PFSK-1 (cell line): ENCODE measurements around the gene SYTL2.

Source experiments
- POLR2AphosphoS5 ChIP-seq: IDR thresholded peaks from 2 replicates; pipeline ENCODE4 v1.6.1; 2012; ENCODE audit warnings: low read depth, mild to moderate bottlenecking, control low read depth, low read length, moderate library complexity
- SIN3A ChIP-seq: IDR thresholded peaks from 2 replicates; pipeline ENCODE4 v1.6.1; 2012; ENCODE audit warnings: mild to moderate bottlenecking, low read length, moderate library complexity, borderline replicate concordance; ENCODE audit not compliant: insufficient read depth
- TAF1 ChIP-seq: IDR thresholded peaks from 2 replicates; pipeline ENCODE4 v1.6.1; 2012; ENCODE audit warnings: low read length, control low read depth, borderline replicate concordance; ENCODE audit not compliant: insufficient read depth
- TF ChIP-seq, protein P1 (sequence below), 2 experiments: IDR thresholded peaks; 2 replicates each; pipeline versions ENCODE4 v1.6.1 to v1.8.0; 2011 to 2012; ENCODE audit warnings: low read depth in 2 of 2, low read length in 2 of 2, control low read depth in 1 of 2, inconsistent platforms in 1 of 2, mild to moderate bottlenecking in 1 of 2, moderate library complexity in 1 of 2; ENCODE audit not compliant: insufficient read depth in 1 of 2

DNA sequence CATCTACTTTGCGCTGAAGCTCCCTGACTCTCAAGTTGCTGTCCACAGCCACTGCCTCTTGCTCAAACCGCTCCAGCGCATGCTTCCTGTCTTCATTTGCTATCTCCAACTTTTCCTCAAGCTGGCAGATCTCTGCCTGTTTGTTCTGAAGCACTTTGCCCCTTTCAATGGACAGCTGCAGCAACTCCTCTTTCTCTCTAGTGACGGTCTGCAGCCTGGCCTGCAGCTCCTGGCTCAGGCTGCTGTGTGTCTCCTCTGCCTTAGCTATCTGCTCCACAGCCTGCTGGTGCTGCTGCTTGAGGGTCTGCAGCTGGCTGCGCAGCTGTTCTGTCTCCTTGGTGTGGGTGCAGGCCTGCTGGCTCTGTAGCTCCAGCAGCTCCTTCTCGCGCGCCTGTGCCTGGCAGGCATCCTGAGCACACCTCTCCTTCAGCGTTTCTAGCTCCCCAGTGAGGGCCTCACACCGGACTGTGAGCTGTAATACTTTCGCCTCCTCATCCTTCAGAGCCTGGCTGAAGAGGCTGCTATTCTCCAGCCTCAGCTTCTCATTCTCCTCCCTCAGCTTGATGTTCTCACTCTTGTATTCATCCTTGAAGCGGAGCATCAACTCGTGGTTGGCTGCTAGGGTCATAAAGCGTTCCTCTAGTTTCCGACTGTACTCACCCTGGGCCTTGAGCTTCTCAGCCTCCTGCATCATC, 125.7 kb downstream of the SYTL2 start:
- TF ChIP-seq, protein P1, sequence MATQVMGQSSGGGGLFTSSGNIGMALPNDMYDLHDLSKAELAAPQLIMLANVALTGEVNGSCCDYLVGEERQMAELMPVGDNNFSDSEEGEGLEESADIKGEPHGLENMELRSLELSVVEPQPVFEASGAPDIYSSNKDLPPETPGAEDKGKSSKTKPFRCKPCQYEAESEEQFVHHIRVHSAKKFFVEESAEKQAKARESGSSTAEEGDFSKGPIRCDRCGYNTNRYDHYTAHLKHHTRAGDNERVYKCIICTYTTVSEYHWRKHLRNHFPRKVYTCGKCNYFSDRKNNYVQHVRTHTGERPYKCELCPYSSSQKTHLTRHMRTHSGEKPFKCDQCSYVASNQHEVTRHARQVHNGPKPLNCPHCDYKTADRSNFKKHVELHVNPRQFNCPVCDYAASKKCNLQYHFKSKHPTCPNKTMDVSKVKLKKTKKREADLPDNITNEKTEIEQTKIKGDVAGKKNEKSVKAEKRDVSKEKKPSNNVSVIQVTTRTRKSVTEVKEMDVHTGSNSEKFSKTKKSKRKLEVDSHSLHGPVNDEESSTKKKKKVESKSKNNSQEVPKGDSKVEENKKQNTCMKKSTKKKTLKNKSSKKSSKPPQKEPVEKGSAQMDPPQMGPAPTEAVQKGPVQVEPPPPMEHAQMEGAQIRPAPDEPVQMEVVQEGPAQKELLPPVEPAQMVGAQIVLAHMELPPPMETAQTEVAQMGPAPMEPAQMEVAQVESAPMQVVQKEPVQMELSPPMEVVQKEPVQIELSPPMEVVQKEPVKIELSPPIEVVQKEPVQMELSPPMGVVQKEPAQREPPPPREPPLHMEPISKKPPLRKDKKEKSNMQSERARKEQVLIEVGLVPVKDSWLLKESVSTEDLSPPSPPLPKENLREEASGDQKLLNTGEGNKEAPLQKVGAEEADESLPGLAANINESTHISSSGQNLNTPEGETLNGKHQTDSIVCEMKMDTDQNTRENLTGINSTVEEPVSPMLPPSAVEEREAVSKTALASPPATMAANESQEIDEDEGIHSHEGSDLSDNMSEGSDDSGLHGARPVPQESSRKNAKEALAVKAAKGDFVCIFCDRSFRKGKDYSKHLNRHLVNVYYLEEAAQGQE (IDR thresholded peaks at IDR 0.05; ENCODE audit: insufficient read depth in 1 of 2, low read depth in 2 of 2, low read length in 2 of 2): 0 out of 4 replicates have a peak, but pooled peaks of 1 of the 2 experiments have one; percentile 40
- no peak for TF ChIP-seq SIN3A
- TF ChIP-seq POLR2AphosphoS5: no peak
- no peak for TF ChIP-seq TAF1
